HFFc6 (cell line): ENCODE measurements around the gene NDUFS2. TPM values are rescaled to one million over a fixed set of nuclear protein-coding genes. Genes with fewer than 3 reads are reported as not detected.

ENCODE experiments used
- DNase-seq: peaks from one replicate; pipeline ENCODE4 v3.0.0-alpha.2; 2018
- H3K27ac Mint-ChIP-seq: 2 replicates; pipeline ENCODE4 v1.8.0; 2020; ENCODE audit warnings: mild to moderate bottlenecking, mixed read lengths
- H3K27me3 Mint-ChIP-seq: 2 replicates; pipeline ENCODE4 v1.8.0; 2021; ENCODE audit warnings: mild to moderate bottlenecking, moderate library complexity, mixed read lengths; ENCODE audit not compliant: insufficient read depth
- H3K36me3 Mint-ChIP-seq: 2 replicates; pipeline ENCODE4 v1.8.0; 2021; ENCODE audit warnings: low read depth, mixed read lengths
- H3K4me1 Mint-ChIP-seq: 2 replicates; pipeline ENCODE4 v1.8.0; 2020; ENCODE audit warnings: low read depth, mixed read lengths
- H3K4me3 Mint-ChIP-seq: 2 replicates; pipeline ENCODE4 v1.8.0; 2020; ENCODE audit warnings: mild to moderate bottlenecking, moderate library complexity, mixed read lengths
- H3K9me3 Mint-ChIP-seq: 2 replicates; pipeline ENCODE4 v1.8.0; 2020; ENCODE audit warnings: mild to moderate bottlenecking, mixed read lengths
- total RNA-seq, 6 experiments: library from RNA; stranded (reverse); fragmentation: NEBNext Ultra II Directional; extraction: Animal tissue kit (Norgen Biotek cat#: 25700); gene quantifications; 2 replicates in 1 of 6; 3 replicates in 5 of 6; pipeline ENCODE4 v1.2.3, GENCODE V29; 2021
- TF ChIP-seq, protein P1 (sequence below): fragments of 200-600 bp; sonication (generic); IDR thresholded peaks from 2 replicates; pipeline ENCODE4 v1.5.0; 2021; ENCODE audit warnings: antibody characterized with exemption, mild to moderate bottlenecking

Gene NDUFS2
- total RNA-seq, 6 experiments from 2014 or later, result 81.5 to 90.8 (median 85.8) TPM

DNA sequence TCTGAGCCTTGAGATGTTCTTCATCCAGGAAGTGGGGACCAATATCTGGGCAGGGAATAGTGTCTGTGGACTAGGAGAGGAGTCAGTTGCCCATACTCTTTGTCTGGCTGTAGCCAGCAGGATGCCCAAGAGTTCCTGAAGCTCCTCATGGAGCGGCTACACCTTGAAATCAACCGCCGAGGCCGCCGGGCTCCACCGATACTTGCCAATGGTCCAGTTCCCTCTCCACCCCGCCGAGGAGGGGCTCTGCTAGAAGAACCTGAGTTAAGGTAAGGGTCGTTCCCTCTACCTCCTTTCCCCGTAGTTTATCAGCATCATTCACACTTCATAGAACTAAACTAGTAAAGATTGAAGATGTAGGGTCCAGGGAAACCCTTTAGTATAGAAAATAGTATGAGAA is 39.4 kb upstream of the NDUFS2 start:
- TF ChIP-seq, protein P1, sequence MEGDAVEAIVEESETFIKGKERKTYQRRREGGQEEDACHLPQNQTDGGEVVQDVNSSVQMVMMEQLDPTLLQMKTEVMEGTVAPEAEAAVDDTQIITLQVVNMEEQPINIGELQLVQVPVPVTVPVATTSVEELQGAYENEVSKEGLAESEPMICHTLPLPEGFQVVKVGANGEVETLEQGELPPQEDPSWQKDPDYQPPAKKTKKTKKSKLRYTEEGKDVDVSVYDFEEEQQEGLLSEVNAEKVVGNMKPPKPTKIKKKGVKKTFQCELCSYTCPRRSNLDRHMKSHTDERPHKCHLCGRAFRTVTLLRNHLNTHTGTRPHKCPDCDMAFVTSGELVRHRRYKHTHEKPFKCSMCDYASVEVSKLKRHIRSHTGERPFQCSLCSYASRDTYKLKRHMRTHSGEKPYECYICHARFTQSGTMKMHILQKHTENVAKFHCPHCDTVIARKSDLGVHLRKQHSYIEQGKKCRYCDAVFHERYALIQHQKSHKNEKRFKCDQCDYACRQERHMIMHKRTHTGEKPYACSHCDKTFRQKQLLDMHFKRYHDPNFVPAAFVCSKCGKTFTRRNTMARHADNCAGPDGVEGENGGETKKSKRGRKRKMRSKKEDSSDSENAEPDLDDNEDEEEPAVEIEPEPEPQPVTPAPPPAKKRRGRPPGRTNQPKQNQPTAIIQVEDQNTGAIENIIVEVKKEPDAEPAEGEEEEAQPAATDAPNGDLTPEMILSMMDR, result no peak
- H3K27ac Mint-ChIP-seq, result no peak overlapping the region
- peaks cover 40% of the 10 kb centered on the region for H3K4me1 Mint-ChIP-seq
- no peak for DNase-seq
- H3K4me3 Mint-ChIP-seq, result no peak overlapping the region
- H3K27me3 Mint-ChIP-seq, result no peaks in the 10 kb centered on the region; the same call in none of the 2 replicates
- H3K9me3 Mint-ChIP-seq, result no peaks in the 10 kb centered on the region
- H3K36me3 Mint-ChIP-seq, result peaks cover 11% of the 10 kb centered on the region; the same call in 1 of the 2 replicates

DNA sequence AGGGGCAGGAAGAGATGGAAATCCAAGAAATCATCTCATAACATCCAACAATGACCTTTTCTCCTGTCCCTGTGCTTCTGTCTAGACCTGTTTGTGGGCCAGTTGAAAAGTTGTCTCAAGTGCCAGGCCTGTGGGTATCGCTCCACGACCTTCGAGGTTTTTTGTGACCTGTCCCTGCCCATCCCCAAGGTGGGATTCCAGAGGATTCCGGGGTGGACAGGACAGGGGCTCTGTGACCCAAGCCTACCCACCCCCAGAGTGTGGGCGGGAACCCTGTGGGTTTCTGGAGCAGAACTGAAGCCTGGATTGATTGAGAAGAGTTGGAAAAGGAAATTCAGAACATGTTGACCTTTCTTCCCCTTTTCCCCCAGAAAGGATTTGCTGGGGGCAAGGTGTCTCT is 38.4 kb upstream of the NDUFS2 start:
- H3K36me3 Mint-ChIP-seq, result peaks cover 6% of the 10 kb centered on the region; the same call in 1 of the 2 replicates
- peak overlapping the region; percentile 100 for H3K27ac Mint-ChIP-seq
- H3K9me3 Mint-ChIP-seq, result no peaks in the 10 kb centered on the region
- TF ChIP-seq, protein P1, result no peak
- H3K4me1 Mint-ChIP-seq, result peaks cover 42% of the 10 kb centered on the region
- no peak for DNase-seq
- no peak overlapping the region for H3K4me3 Mint-ChIP-seq
- H3K27me3 Mint-ChIP-seq, result no peaks in the 10 kb centered on the region; the same call in none of the 2 replicates

DNA sequence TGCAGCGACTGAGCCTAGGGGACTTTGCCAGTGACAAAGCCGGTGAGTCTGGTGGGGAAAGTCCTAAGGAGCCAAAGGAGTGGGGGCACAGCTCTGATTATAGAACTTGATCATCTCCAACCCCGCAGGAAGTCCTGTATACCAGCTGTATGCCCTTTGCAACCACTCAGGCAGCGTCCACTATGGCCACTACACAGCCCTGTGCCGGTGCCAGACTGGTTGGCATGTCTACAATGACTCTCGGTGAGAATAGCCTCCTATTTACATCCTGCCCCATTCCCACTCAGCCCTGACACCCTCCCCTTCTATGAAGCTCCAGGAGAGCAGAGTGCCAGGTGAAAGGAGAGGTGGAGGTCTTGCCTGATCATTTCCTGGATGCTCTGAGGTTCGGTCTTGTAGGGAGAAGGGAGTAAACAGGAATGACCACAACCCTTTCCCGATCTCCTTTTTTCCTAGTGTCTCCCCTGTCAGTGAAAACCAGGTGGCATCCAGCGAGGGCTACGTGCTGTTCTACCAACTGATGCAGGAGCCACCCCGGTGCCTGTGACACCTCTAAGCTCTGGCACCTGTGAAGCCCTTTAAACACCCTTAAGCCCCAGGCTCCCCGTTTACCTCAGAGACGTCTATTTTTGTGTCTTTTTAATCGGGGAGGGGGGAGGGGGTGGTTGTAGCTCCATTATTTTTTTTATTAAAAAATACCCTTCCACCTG is 37.1 kb upstream of the NDUFS2 start:
- Mint-ChIP-seq H3K4me1 (peaks cover 35% of the 10 kb centered on the region), H3K4me3 (peak overlapping the region; percentile 94), H3K27ac (peak overlapping the region; percentile 100), H3K9me3 (no peaks in the 10 kb centered on the region), H3K27me3 (no peaks in the 10 kb centered on the region; the same call in none of the 2 replicates), H3K36me3 (peaks cover 3% of the 10 kb centered on the region; the same call in 1 of the 2 replicates)
- TF ChIP-seq, protein P1, result no peak
- DNase-seq, result no peak

DNA sequence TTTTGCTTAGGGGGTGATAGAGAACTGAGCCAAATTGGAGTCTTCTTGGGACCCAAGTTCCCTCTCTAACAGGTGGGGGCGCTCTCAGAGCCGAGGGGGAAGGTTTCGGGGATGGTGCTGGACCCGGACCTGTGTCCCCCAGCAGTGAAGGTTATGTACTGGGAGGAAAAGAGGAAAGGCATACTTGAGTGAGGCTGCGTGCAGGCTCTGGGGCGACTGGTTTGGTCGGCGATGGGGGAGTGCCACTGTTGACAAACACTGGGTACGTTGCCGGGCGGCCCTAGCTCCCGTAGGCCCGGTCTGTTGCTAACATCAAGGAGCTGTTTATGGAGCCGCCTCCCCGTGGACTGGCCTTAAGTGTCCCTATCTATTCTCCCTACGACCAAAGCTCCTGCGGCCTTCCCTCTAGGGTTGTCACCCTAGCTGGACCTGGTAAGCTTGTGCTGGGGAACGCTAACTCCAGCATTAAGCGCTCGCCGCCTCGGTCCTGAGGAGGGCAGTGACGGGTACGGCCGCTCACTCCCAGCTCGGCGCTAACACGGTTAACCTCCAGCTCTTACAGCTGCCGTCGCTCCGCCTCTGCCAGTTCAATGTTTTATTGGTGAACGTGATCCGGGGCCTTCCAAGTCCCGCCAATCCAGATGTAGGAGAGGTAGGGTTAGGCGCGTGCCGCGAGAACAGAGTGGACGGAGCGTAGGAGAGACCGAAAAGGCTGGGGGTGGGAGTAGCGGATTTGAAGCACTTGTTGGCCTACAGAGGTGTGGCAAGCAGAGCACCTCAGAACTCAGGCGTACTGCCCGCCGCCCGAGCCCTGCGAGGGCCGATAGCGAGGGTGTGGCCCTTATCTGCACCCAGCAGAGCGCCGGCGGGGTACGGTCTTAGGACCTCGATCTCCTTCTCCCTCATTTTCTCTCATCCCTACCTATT is 36.2 kb upstream of the NDUFS2 start, which contains the start of gene PPOX:
TSS of gene PPOX (plus strand) at position 685 of the 927 bp plus-strand sequence. CDS start 422 bp downstream, outside the sequence.
- peak within 1 kb of the TSS; percentile 94 for H3K4me3 Mint-ChIP-seq
- peak; percentile 99 for DNase-seq
- TF ChIP-seq, protein P1, result peak; percentile 74
- no peaks in the 10 kb centered on the region; the same call in none of the 2 replicates for H3K27me3 Mint-ChIP-seq
- H3K36me3 Mint-ChIP-seq, result peaks cover 2% of the 10 kb centered on the region
- peak within 1 kb of the TSS; percentile 100 for H3K27ac Mint-ChIP-seq
- no peaks in the 10 kb centered on the region for H3K9me3 Mint-ChIP-seq
- peaks cover 30% of the 10 kb centered on the region for H3K4me1 Mint-ChIP-seq
